ENCODE measurements around the gene AHCTF1.
"Not testable (repeated sequence)": the region's sequence is repeated elsewhere in the genome, so short reads cannot be mapped to it uniquely, and the experiment has no call there.

AHCTF1 gene

GRCh38 chr1:246923900-246924299 lies 7.8 kb downstream of the AHCTF1 start:
- no peak overlapping the region for H3K4me3 ChIP-seq (ENCODE audit: low read depth in 1 of 5, low read length in 5 of 5)
- no peaks in the 10 kb centered on the region for H3K27me3 ChIP-seq (ENCODE audit: control insufficient read depth in 5 of 5, insufficient read depth in 4 of 5, low read length in 5 of 5)
- peaks cover 0 to 5% (median 3%) of the 10 kb centered on the region in 5 donors for H3K36me3 ChIP-seq (ENCODE audit: control insufficient read depth in 5 of 5, insufficient read depth in 5 of 5, low read length in 5 of 5)
- peak overlapping the region in 1 of 5 donors; percentile 46 for H3K9ac ChIP-seq (ENCODE audit: low read length in 5 of 5)
- no peaks in the 10 kb centered on the region for H3K9me3 ChIP-seq (ENCODE audit: control insufficient read depth in 5 of 5, low read length in 5 of 5)
- H3K4me1 ChIP-seq (ENCODE audit: control insufficient read depth in 5 of 5, insufficient read depth in 5 of 5, low read length in 5 of 5), result peaks cover 0 to 16% (median 12%) of the 10 kb centered on the region in 5 donors
- no peak overlapping the region for H3K27ac ChIP-seq (ENCODE audit: low read depth, low read length)

GRCh38 chr1:246923482-246923881 lies 8.3 kb downstream of the AHCTF1 start:
- Histone ChIP-seq H3K27me3 (ENCODE audit: control insufficient read depth in 5 of 5, insufficient read depth in 4 of 5, low read length in 5 of 5) (no peaks in the 10 kb centered on the region), H3K36me3 (ENCODE audit: control insufficient read depth in 5 of 5, insufficient read depth in 5 of 5, low read length in 5 of 5) (peaks cover 0 to 5% (median 3%) of the 10 kb centered on the region in 5 donors), H3K9me3 (ENCODE audit: control insufficient read depth in 5 of 5, low read length in 5 of 5) (no peaks in the 10 kb centered on the region), H3K9ac (ENCODE audit: low read length in 5 of 5) (peak overlapping the region in 1 of 5 donors; percentile 46), H3K4me1 (ENCODE audit: control insufficient read depth in 5 of 5, insufficient read depth in 5 of 5, low read length in 5 of 5) (peaks cover 0 to 16% (median 9%) of the 10 kb centered on the region in 5 donors), H3K4me3 (ENCODE audit: low read depth in 1 of 5, low read length in 5 of 5) (no peak overlapping the region), H3K27ac (ENCODE audit: low read depth, low read length) (no peak overlapping the region)

GRCh38 chr1:246921481-246921880 lies 10.3 kb downstream of the AHCTF1 start:
- Histone ChIP-seq H3K4me3 (ENCODE audit: low read depth in 1 of 5, low read length in 5 of 5) (no peak overlapping the region), H3K4me1 (ENCODE audit: control insufficient read depth in 5 of 5, insufficient read depth in 5 of 5, low read length in 5 of 5) (peaks cover 0 to 16% (median 9%) of the 10 kb centered on the region in 5 donors), H3K9ac (ENCODE audit: low read length in 5 of 5) (no peak overlapping the region), H3K27me3 (ENCODE audit: control insufficient read depth in 5 of 5, insufficient read depth in 4 of 5, low read length in 5 of 5) (no peaks in the 10 kb centered on the region), H3K9me3 (ENCODE audit: control insufficient read depth in 5 of 5, low read length in 5 of 5) (no peaks in the 10 kb centered on the region), H3K27ac (ENCODE audit: low read depth, low read length) (no peak overlapping the region), H3K36me3 (ENCODE audit: control insufficient read depth in 5 of 5, insufficient read depth in 5 of 5, low read length in 5 of 5) (peaks cover 6 to 15% (median 13%) of the 10 kb centered on the region in 5 donors)

DNA sequence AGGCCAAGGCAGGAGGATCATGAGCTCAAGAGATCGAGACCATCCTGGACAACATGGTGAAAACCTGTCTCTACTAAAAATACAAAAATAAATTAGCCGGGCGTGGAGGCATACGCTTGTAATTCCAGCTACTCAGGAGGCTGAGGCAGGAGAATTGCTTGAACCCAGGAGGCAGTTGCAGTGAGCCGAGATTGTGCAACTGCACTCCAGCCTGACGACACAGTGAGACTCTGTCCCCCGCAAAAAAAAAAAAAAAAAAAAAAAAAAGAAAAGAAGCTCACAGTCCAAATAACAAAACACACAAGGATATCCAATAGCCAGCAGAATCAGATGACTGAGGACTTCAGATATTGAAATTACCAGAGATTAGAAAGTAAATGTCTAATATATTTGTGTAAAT lies 11.8 kb downstream of the AHCTF1 start:
- Histone ChIP-seq H3K4me1 (ENCODE audit: control insufficient read depth in 5 of 5, insufficient read depth in 5 of 5, low read length in 5 of 5) (peaks cover 0 to 16% (median 9%) of the 10 kb centered on the region in 5 donors), H3K4me3 (ENCODE audit: low read depth in 1 of 5, low read length in 5 of 5) (no peak overlapping the region), H3K9me3 (ENCODE audit: control insufficient read depth in 5 of 5, low read length in 5 of 5) (no peaks in the 10 kb centered on the region), H3K27ac (ENCODE audit: low read depth, low read length) (no peak overlapping the region), H3K36me3 (ENCODE audit: control insufficient read depth in 5 of 5, insufficient read depth in 5 of 5, low read length in 5 of 5) (peaks cover 12 to 22% (median 13%) of the 10 kb centered on the region in 5 donors), H3K9ac (ENCODE audit: low read length in 5 of 5) (no peak overlapping the region), H3K27me3 (ENCODE audit: control insufficient read depth in 5 of 5, insufficient read depth in 4 of 5, low read length in 5 of 5) (no peaks in the 10 kb centered on the region)

DNA sequence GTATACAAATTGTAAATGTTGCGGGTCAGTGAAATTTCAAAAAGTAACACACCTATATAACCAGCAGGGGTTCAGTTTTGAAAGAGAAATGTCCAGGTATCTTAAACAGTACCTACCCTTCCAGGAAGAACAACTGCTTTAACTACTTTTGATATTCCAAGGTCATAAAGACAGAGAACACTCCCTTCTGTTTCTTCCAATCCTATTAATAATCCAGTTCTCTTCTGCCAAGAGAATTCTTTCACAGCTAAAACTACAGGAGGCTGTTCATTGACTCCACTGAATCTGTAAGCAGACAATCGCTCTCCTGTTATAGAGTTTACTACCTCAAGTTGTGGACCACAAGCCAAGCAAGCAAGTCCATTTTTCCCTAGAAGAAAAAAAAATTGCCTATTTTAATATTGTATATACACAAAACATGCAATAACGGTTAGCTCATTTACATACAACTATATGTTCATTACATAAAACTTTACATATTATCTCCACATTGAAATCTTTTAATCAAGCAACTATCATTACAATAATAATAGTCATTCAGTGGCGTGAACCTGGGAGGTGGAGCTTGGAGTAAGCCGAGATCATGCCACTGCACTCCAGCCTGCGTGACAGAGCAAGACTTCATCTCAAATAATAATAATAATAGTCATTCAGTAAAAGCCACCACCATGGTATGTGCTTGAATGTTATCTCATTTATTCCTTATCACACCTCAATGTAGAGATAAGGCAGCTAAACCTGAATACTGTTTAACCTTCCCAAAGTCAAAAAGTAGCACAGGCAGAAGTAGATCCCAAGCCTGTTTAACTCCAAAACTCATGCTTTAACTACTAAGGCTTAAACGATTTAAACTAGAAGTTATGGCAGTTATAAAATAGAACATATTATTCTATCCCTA lies 15.5 kb downstream of the AHCTF1 start:
- H3K4me1 ChIP-seq (ENCODE audit: control insufficient read depth in 5 of 5, insufficient read depth in 5 of 5, low read length in 5 of 5); H3K27ac ChIP-seq (ENCODE audit: low read depth, low read length); H3K27me3 ChIP-seq (ENCODE audit: control insufficient read depth in 5 of 5, insufficient read depth in 4 of 5, low read length in 5 of 5); H3K9me3 ChIP-seq (ENCODE audit: control insufficient read depth in 5 of 5, low read length in 5 of 5); H3K4me3 ChIP-seq (ENCODE audit: low read depth in 1 of 5, low read length in 5 of 5); H3K9ac ChIP-seq (ENCODE audit: low read length in 5 of 5): not testable (repeated sequence)
- H3K36me3 ChIP-seq (ENCODE audit: control insufficient read depth in 5 of 5, insufficient read depth in 5 of 5, low read length in 5 of 5), result peaks cover 29 to 43% (median 30%) of the 10 kb centered on the region in 5 donors

DNA sequence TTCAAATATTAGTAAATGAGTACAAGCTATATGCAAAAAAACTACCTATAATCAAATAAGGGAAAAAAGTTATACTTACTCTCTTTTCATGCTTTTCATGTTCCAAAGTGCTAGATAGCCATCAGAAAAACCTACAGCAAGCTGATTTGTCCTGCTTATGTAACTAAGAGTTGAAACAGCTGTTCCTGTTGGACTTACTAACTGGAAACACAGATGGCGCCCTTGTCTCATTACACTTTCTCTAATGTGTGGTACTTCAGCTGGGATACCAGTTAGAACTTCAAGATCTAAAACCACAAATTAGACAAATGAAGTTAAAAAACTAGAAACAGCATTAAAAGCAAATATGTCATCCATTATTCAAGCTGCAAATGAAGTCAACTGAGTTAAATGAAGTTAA lies 24.3 kb downstream of the AHCTF1 start:
- Histone ChIP-seq H3K27ac (ENCODE audit: low read depth, low read length) (no peak overlapping the region), H3K9ac (ENCODE audit: low read length in 5 of 5) (no peak overlapping the region), H3K36me3 (ENCODE audit: control insufficient read depth in 5 of 5, insufficient read depth in 5 of 5, low read length in 5 of 5) (peaks cover 45 to 60% (median 50%) of the 10 kb centered on the region in 5 donors), H3K4me1 (ENCODE audit: control insufficient read depth in 5 of 5, insufficient read depth in 5 of 5, low read length in 5 of 5) (no peaks in the 10 kb centered on the region), H3K9me3 (ENCODE audit: control insufficient read depth in 5 of 5, low read length in 5 of 5) (no peaks in the 10 kb centered on the region), H3K27me3 (ENCODE audit: control insufficient read depth in 5 of 5, insufficient read depth in 4 of 5, low read length in 5 of 5) (no peaks in the 10 kb centered on the region), H3K4me3 (ENCODE audit: low read depth in 1 of 5, low read length in 5 of 5) (no peak overlapping the region)

DNA sequence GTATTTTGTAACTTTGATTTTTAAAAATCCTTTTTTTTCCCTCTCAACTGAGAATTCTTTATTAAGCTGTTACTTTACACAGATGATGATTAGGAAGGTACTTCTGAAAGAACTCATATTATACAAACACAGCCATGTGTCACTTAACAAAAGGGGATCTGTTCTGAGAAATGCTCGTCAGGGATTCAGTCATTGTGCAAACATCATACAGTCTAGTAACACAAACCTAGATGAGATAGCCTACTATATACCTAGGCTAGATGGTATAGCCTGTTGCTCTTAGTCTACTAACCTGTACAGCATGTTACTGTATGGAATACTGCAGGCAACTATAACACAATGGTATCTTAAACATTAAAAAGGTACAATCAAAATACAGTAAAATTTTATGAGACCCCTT lies 24.9 kb downstream of the AHCTF1 start:
- H3K9ac ChIP-seq (ENCODE audit: low read length in 5 of 5), result no peak overlapping the region
- no peaks in the 10 kb centered on the region for H3K9me3 ChIP-seq (ENCODE audit: control insufficient read depth in 5 of 5, low read length in 5 of 5)
- no peak overlapping the region for H3K4me3 ChIP-seq (ENCODE audit: low read depth in 1 of 5, low read length in 5 of 5)
- no peak overlapping the region for H3K27ac ChIP-seq (ENCODE audit: low read depth, low read length)
- H3K4me1 ChIP-seq (ENCODE audit: control insufficient read depth in 5 of 5, insufficient read depth in 5 of 5, low read length in 5 of 5), result no peaks in the 10 kb centered on the region
- H3K36me3 ChIP-seq (ENCODE audit: control insufficient read depth in 5 of 5, insufficient read depth in 5 of 5, low read length in 5 of 5), result peaks cover 49 to 64% (median 54%) of the 10 kb centered on the region in 5 donors
- H3K27me3 ChIP-seq (ENCODE audit: control insufficient read depth in 5 of 5, insufficient read depth in 4 of 5, low read length in 5 of 5), result no peaks in the 10 kb centered on the region

DNA sequence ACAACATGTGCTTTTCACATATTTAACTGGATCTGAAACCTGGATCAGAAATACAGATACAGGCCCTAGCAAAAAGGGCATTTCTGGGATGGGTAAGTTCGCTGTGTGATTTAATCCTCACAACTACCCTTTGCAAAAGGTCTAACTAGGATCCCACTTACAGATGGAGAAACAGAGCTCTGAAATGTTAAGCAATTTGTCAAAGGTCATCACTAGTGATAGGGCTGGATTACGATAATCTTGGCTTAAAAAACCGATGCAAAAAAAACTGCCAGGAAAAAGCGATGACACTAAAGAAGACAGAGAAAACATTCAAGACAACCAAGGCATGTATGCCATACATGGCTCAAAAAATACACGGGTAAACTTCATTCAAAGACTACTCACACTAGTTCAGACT lies 29.9 kb downstream of the AHCTF1 start:
- H3K4me1 ChIP-seq (ENCODE audit: control insufficient read depth in 5 of 5, insufficient read depth in 5 of 5, low read length in 5 of 5), result no peaks in the 10 kb centered on the region
- H3K9ac ChIP-seq (ENCODE audit: low read length in 5 of 5), result no peak overlapping the region
- peaks cover 62 to 91% (median 75%) of the 10 kb centered on the region in 5 donors for H3K36me3 ChIP-seq (ENCODE audit: control insufficient read depth in 5 of 5, insufficient read depth in 5 of 5, low read length in 5 of 5)
- H3K4me3 ChIP-seq (ENCODE audit: low read depth in 1 of 5, low read length in 5 of 5), result no peak overlapping the region
- H3K27me3 ChIP-seq (ENCODE audit: control insufficient read depth in 5 of 5, insufficient read depth in 4 of 5, low read length in 5 of 5), result no peaks in the 10 kb centered on the region
- H3K9me3 ChIP-seq (ENCODE audit: control insufficient read depth in 5 of 5, low read length in 5 of 5), result no peaks in the 10 kb centered on the region
- no peak overlapping the region for H3K27ac ChIP-seq (ENCODE audit: low read depth, low read length)

- H3K27me3 ChIP-seq (ENCODE audit: control insufficient read depth in 5 of 5, insufficient read depth in 4 of 5, low read length in 5 of 5), result no peaks in the 10 kb centered on the region
- H3K36me3 ChIP-seq (ENCODE audit: control insufficient read depth in 5 of 5, insufficient read depth in 5 of 5, low read length in 5 of 5), result peaks cover 59 to 84% (median 71%) of the 10 kb centered on the region in 5 donors
- H3K4me1 ChIP-seq (ENCODE audit: control insufficient read depth in 5 of 5, insufficient read depth in 5 of 5, low read length in 5 of 5), result no peaks in the 10 kb centered on the region
- no peak overlapping the region for H3K4me3 ChIP-seq (ENCODE audit: low read depth in 1 of 5, low read length in 5 of 5)
- H3K27ac ChIP-seq (ENCODE audit: low read depth, low read length), result no peak overlapping the region
- H3K9me3 ChIP-seq (ENCODE audit: control insufficient read depth in 5 of 5, low read length in 5 of 5), result no peaks in the 10 kb centered on the region
- no peak overlapping the region for H3K9ac ChIP-seq (ENCODE audit: low read length in 5 of 5)
Measured at GRCh38 chr1:246897302-246897701, 34.4 kb downstream of the AHCTF1 start.

- no peak overlapping the region for H3K9ac ChIP-seq (ENCODE audit: low read length in 5 of 5)
- H3K36me3 ChIP-seq (ENCODE audit: control insufficient read depth in 5 of 5, insufficient read depth in 5 of 5, low read length in 5 of 5), result peaks cover 61 to 82% (median 67%) of the 10 kb centered on the region in 5 donors
- H3K4me3 ChIP-seq (ENCODE audit: low read depth in 1 of 5, low read length in 5 of 5), result no peak overlapping the region
- no peaks in the 10 kb centered on the region for H3K4me1 ChIP-seq (ENCODE audit: control insufficient read depth in 5 of 5, insufficient read depth in 5 of 5, low read length in 5 of 5)
- no peaks in the 10 kb centered on the region for H3K9me3 ChIP-seq (ENCODE audit: control insufficient read depth in 5 of 5, low read length in 5 of 5)
- H3K27ac ChIP-seq (ENCODE audit: low read depth, low read length), result no peak overlapping the region
- no peaks in the 10 kb centered on the region for H3K27me3 ChIP-seq (ENCODE audit: control insufficient read depth in 5 of 5, insufficient read depth in 4 of 5, low read length in 5 of 5)
Measured at GRCh38 chr1:246893191-246893939, 38.4 kb downstream of the AHCTF1 start.

All from subcutaneous abdominal adipose tissue (tissue), 5 donors.